Measurements from ENCODE around the gene C17orf50.

Gene C17orf50

GRCh38 chr17:35765756-35766488 is 5.2 kb downstream of the C17orf50 start:
- no peaks in the 10 kb centered on the region for H3K27me3 ChIP-seq (ENCODE audit: control insufficient read depth, insufficient read depth, low read length)
- H3K36me3 ChIP-seq (ENCODE audit: control insufficient read depth, insufficient read depth, low read length): no peaks in the 10 kb centered on the region
- no peak overlapping the region for H3K4me3 ChIP-seq (ENCODE audit: low read length)
- no peak overlapping the region for H3K9ac ChIP-seq (ENCODE audit: low read length)
- no peak overlapping the region for H3K27ac ChIP-seq (ENCODE audit: low read depth, low read length)
- peaks cover 2% of the 10 kb centered on the region for H3K4me1 ChIP-seq (ENCODE audit: control insufficient read depth, insufficient read depth, low read length)

- H3K27ac ChIP-seq (ENCODE audit: low read depth, low read length): no peak overlapping the region
These were observed 5.8 kb downstream of the C17orf50 start for GRCh38 chr17:35766489-35766877.

GRCh38 chr17:35766903-35767510 is 6.3 kb downstream of the C17orf50 start:
- H3K9ac ChIP-seq (ENCODE audit: low read length): no peak overlapping the region

More at GRCh38 chr17:35766489-35766877, 5.8 kb downstream of the C17orf50 start:
- no peaks in the 10 kb centered on the region for H3K27me3 ChIP-seq (ENCODE audit: control insufficient read depth, insufficient read depth, low read length)
- H3K9ac ChIP-seq (ENCODE audit: low read length): no peak overlapping the region
- H3K4me3 ChIP-seq (ENCODE audit: low read length): no peak overlapping the region
- no peaks in the 10 kb centered on the region for H3K36me3 ChIP-seq (ENCODE audit: control insufficient read depth, insufficient read depth, low read length)
- peaks cover 2% of the 10 kb centered on the region for H3K4me1 ChIP-seq (ENCODE audit: control insufficient read depth, insufficient read depth, low read length)

DNA sequence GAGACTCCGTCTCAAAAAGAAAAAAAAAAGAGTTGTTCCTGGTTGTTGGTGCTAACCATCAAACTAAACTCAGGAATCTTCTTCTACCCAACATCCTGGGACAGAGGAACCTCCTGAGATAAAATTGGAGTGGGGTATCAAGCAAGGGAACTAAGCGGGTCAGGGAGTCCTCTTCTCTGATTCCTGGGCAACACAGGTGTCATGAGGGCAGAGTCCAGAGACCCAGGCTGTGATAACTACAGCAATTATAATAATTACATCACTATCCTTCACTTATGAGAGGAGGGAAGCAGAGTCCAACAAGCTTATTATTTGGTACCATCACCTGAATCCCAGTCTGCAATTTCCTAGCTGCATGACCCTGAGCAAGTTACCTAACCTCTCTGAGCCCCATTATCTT is 8.1 kb downstream of the C17orf50 start:
- H3K27ac ChIP-seq (ENCODE audit: low read depth, low read length): no peak overlapping the region
- H3K27me3 ChIP-seq (ENCODE audit: control insufficient read depth, insufficient read depth, low read length): no peaks in the 10 kb centered on the region
- no peak overlapping the region for H3K4me3 ChIP-seq (ENCODE audit: low read length)
- H3K9ac ChIP-seq (ENCODE audit: low read length): no peak overlapping the region
- H3K36me3 ChIP-seq (ENCODE audit: control insufficient read depth, insufficient read depth, low read length): no peaks in the 10 kb centered on the region
- peaks cover 10% of the 10 kb centered on the region for H3K4me1 ChIP-seq (ENCODE audit: control insufficient read depth, insufficient read depth, low read length)

More at GRCh38 chr17:35766903-35767510, 6.3 kb downstream of the C17orf50 start:
- H3K27me3 ChIP-seq (ENCODE audit: control insufficient read depth, insufficient read depth, low read length): no peaks in the 10 kb centered on the region
- H3K27ac ChIP-seq (ENCODE audit: low read depth, low read length): no peak overlapping the region
- H3K4me1 ChIP-seq (ENCODE audit: control insufficient read depth, insufficient read depth, low read length): peaks cover 2% of the 10 kb centered on the region
- H3K36me3 ChIP-seq (ENCODE audit: control insufficient read depth, insufficient read depth, low read length): no peaks in the 10 kb centered on the region
- H3K4me3 ChIP-seq (ENCODE audit: low read length): no peak overlapping the region

DNA sequence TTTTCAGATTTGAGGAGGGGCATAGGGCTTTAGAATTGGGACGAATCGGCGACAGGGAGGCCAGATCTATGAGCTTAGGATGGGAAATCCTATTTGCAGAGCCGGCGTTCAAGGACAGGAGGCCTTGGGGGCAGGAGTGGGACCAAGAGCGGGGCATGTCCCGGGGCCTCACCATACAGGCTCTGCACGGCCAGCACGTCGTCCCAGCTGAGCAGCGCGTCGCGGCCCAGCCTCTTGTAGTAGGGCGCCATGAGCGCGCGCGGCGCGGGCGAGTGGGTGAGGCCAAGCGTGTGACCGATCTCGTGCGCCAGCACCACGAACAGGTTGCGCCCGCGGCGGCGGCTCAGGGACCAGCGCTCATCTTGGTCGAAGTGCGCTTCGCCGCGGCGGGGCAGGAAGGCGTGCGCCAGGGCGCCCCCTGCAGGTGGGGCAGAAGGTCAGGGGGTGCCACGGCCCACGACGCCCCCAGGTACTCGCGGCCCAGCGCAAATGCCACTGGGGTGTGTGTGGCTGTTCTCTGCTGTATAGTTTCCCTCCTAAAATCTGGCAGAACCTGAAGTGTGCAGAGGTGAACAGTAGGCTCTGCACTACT is 9.3 kb downstream of the C17orf50 start:
- Histone ChIP-seq H3K36me3 (ENCODE audit: control insufficient read depth, insufficient read depth, low read length) (no peaks in the 10 kb centered on the region), H3K9ac (ENCODE audit: low read length) (no peak overlapping the region), H3K4me1 (ENCODE audit: control insufficient read depth, insufficient read depth, low read length) (peaks cover 22% of the 10 kb centered on the region), H3K27ac (ENCODE audit: low read depth, low read length) (no peak overlapping the region), H3K27me3 (ENCODE audit: control insufficient read depth, insufficient read depth, low read length) (no peaks in the 10 kb centered on the region), H3K4me3 (ENCODE audit: low read length) (no peak overlapping the region)

DNA sequence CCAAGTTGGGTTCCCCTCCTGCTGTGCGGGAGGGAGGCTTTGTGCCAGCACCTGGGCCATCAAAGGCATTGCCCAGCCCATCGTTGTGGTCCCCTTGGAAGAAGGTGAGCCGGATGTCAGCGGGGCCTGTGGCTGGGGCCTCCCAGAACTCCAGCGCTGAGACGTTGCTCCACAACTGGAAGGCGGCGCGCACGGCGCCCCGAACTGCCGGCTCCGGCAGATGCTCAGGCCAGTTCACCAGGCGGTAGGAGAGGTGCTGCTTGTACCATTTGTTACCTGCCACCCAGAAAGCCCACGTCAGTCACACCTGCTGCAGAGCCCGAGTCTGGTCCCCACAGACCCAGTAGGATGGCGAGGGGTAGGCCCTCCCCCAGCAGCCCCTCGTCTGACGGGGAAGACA is 12.4 kb downstream of the C17orf50 start:
- Histone ChIP-seq H3K4me1 (ENCODE audit: control insufficient read depth, insufficient read depth, low read length) (peaks cover 28% of the 10 kb centered on the region), H3K9ac (ENCODE audit: low read length) (no peak overlapping the region), H3K36me3 (ENCODE audit: control insufficient read depth, insufficient read depth, low read length) (peaks cover 3% of the 10 kb centered on the region), H3K27ac (ENCODE audit: low read depth, low read length) (peak overlapping the region; percentile 87), H3K4me3 (ENCODE audit: low read length) (no peak overlapping the region), H3K27me3 (ENCODE audit: control insufficient read depth, insufficient read depth, low read length) (no peaks in the 10 kb centered on the region)

- H3K9ac ChIP-seq (ENCODE audit: low read length): no peak overlapping the region
- H3K36me3 ChIP-seq (ENCODE audit: control insufficient read depth, insufficient read depth, low read length): peaks cover 6% of the 10 kb centered on the region
- H3K4me3 ChIP-seq (ENCODE audit: low read length): no peak overlapping the region
- peaks cover 28% of the 10 kb centered on the region for H3K4me1 ChIP-seq (ENCODE audit: control insufficient read depth, insufficient read depth, low read length)
- peak overlapping the region; percentile 87 for H3K27ac ChIP-seq (ENCODE audit: low read depth, low read length)
- H3K27me3 ChIP-seq (ENCODE audit: control insufficient read depth, insufficient read depth, low read length): no peaks in the 10 kb centered on the region
These were observed 13.2 kb downstream of the C17orf50 start for GRCh38 chr17:35773679-35774425.

DNA sequence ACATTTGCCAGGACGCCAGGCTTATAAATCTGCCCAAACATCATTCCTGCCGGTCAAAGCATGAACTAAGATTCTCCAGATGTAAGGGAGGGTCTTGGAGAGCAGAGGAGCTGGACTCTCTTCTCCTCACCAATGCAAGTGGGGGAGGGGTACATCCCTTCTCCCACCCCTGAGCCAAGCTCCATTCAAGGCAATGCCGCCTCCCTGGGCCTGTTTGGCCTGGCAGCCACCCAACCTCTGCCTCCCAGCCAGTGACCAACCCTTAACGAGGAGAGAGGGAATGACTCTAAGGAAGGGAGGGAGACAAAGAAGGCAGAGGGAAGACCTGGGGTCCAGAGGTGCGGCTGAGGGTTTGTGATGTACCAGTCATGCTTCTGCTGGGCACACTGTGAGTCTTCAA is 13.8 kb downstream of the C17orf50 start:
- Histone ChIP-seq H3K4me1 (ENCODE audit: control insufficient read depth, insufficient read depth, low read length) (peaks cover 28% of the 10 kb centered on the region), H3K9ac (ENCODE audit: low read length) (no peak overlapping the region), H3K27ac (ENCODE audit: low read depth, low read length) (peak overlapping the region; percentile 87), H3K27me3 (ENCODE audit: control insufficient read depth, insufficient read depth, low read length) (no peaks in the 10 kb centered on the region), H3K4me3 (ENCODE audit: low read length) (peak overlapping the region; percentile 48), H3K36me3 (ENCODE audit: control insufficient read depth, insufficient read depth, low read length) (peaks cover 13% of the 10 kb centered on the region)

DNA sequence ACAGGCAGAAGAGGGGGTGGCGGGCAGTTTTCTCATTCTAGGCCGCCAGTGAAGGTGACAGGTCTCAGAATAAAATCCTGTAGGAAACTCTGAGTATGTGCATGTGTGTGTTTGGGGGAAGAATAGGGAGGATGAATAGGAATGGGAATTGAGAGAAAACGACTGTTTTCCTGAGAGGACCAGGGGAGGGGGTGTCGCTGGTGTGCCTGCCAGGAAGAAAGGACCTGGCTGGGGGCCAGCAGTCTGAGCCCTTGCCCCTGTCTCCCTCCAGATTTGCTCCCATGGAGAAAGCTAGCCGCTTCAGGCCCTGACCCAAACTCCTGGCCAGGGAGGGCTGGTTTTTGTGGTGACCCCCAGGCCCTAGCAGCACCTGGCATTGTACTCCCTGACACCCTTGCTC is 14.4 kb downstream of the C17orf50 start:
- Histone ChIP-seq H3K36me3 (ENCODE audit: control insufficient read depth, insufficient read depth, low read length) (peaks cover 14% of the 10 kb centered on the region), H3K27ac (ENCODE audit: low read depth, low read length) (peak overlapping the region; percentile 87), H3K9ac (ENCODE audit: low read length) (peak overlapping the region; percentile 22), H3K4me1 (ENCODE audit: control insufficient read depth, insufficient read depth, low read length) (peaks cover 28% of the 10 kb centered on the region), H3K27me3 (ENCODE audit: control insufficient read depth, insufficient read depth, low read length) (no peaks in the 10 kb centered on the region), H3K4me3 (ENCODE audit: low read length) (peak overlapping the region; percentile 48)

- no peak overlapping the region for H3K9ac ChIP-seq (ENCODE audit: low read length)
- no peaks in the 10 kb centered on the region for H3K27me3 ChIP-seq (ENCODE audit: control insufficient read depth, insufficient read depth, low read length)
- no peak overlapping the region for H3K4me3 ChIP-seq (ENCODE audit: low read length)
- H3K4me1 ChIP-seq (ENCODE audit: control insufficient read depth, insufficient read depth, low read length): peaks cover 28% of the 10 kb centered on the region
- H3K27ac ChIP-seq (ENCODE audit: low read depth, low read length): peak overlapping the region; percentile 87
- H3K36me3 ChIP-seq (ENCODE audit: control insufficient read depth, insufficient read depth, low read length): peaks cover 14% of the 10 kb centered on the region
These were observed 14.9 kb downstream of the C17orf50 start for GRCh38 chr17:35775583-35775982.

GRCh38 chr17:35778641-35779196 is 18.0 kb downstream of the C17orf50 start:
- peaks cover 14% of the 10 kb centered on the region for H3K36me3 ChIP-seq (ENCODE audit: control insufficient read depth, insufficient read depth, low read length)
- no peak overlapping the region for H3K9ac ChIP-seq (ENCODE audit: low read length)
- no peak overlapping the region for H3K4me3 ChIP-seq (ENCODE audit: low read length)
- no peak overlapping the region for H3K27ac ChIP-seq (ENCODE audit: low read depth, low read length)
- peaks cover 24% of the 10 kb centered on the region for H3K4me1 ChIP-seq (ENCODE audit: control insufficient read depth, insufficient read depth, low read length)
- H3K27me3 ChIP-seq (ENCODE audit: control insufficient read depth, insufficient read depth, low read length): no peaks in the 10 kb centered on the region

GRCh38 chr17:35780950-35781349 is 20.3 kb downstream of the C17orf50 start:
- peaks cover 14% of the 10 kb centered on the region for H3K36me3 ChIP-seq (ENCODE audit: control insufficient read depth, insufficient read depth, low read length)
- no peak overlapping the region for H3K4me3 ChIP-seq (ENCODE audit: low read length)
- H3K27ac ChIP-seq (ENCODE audit: low read depth, low read length): no peak overlapping the region
- no peak overlapping the region for H3K9ac ChIP-seq (ENCODE audit: low read length)
- H3K4me1 ChIP-seq (ENCODE audit: control insufficient read depth, insufficient read depth, low read length): peaks cover 8% of the 10 kb centered on the region
- H3K27me3 ChIP-seq (ENCODE audit: control insufficient read depth, insufficient read depth, low read length): no peaks in the 10 kb centered on the region

Data from rectal smooth muscle tissue (tissue), 1 donor.